HG03045 (cell line): Measurements from ENCODE around the gene HIBCH.
"Not testable (repeated sequence)": the region's sequence is repeated elsewhere in the genome, so short reads cannot be mapped to it uniquely, and the experiment has no call there.

Experiments
- ATAC-seq: cut with Tn5 transposase; IDR thresholded peaks from one replicate; pipeline ENCODE4 v1.9.1; 2021; ENCODE audit warnings: mild to moderate bottlenecking, moderate library complexity; ENCODE audit not compliant: unreplicated experiment

Gene HIBCH

DNA sequence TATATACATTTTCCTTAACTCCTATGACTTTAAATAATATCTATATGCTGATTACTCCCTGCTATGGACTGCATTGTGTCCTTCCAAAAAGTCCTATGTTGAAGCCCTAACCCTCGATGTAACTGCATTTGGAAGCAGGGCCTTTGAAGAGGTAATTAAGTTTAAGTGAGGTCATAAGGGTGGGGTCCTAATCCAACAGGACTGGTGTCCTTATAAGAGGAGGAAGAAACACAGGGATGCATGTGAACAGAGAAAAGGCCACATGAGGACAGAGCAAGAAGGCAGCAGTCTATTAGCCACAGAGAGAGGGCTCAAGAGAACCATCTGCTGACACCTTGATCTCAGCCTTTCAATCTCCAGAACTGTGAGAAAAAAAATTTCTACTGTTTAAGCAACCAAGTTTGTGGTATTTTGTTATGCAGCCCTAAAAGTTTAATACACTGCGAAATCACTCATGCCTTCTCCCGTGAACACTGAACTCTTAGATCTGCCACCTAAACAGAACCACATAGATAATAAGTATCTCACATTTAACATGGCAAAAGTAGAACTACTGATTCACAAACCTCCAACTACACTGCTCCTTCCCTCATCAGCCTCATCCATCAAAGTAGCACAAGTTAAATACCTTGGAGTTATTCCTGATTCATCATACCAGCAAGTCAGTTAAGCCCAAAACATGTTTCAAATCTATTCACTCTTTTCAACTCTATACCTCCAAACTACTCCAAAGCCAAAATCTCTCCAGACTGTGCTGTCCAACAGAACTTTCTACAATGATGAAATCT lies 65.4 kb downstream of the HIBCH start:
- ATAC-seq, result no peak

DNA sequence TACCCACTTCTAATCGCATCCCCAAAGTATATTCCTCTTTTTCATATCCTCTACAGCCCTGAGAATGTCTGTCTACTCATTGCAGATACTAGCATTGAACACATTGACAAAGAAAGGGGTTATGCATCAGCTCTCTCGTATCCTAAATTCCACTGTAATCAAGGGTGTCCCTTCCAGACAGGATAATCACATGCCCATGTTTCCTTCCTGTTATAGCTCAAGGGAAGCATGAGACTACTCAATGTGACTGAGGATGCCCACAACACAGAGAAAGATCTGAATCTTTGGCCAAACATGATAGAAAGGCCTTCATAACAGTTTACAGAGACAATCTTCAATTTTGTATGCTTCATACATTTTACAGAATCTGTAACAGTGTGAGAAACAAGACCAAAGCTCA lies 69.2 kb downstream of the HIBCH start:
- no peak for ATAC-seq

DNA sequence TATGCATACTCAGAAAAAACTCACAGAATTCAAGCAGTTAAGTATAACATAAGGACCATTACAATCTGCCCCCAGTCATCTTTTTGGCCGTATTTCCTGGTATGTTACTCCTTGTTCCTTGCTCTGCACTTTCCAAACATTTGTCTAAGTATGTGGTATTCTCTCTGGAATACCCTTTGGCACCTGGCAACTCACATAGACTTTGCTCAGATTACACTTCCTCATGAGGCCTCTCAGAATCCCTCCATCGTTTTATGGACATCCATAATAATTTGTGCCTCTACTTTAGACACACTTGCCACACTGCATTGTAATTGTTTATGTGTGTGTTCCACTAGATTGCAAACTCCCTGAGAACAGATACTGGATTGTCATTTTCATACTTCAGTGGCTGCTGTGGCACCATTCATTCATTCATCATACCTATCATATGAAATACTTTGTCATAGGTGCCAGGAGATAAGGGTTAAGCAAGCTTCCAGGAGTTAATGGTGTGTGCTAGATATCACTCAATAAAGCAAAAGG lies 84.0 kb downstream of the HIBCH start:
- ATAC-seq, result no peak

DNA sequence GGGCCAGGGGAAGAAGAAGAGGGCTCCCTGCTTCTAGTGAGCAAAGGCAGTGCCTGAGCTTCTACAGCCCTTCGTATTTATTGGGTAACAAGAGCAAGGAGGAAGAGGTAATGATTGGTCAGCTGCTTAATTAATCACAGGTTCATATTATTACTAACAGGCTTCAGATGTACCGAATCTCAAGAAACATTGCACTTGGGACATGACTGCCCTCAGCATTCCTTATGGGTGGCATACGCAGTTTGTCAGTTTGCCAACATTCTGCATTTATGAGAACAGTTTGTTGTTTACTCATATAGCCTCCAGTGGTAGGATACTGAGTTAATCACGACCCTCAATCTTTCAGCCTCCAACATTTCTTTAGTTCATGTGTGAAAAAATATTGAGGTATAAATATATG lies 84.5 kb downstream of the HIBCH start:
- no peak for ATAC-seq

DNA sequence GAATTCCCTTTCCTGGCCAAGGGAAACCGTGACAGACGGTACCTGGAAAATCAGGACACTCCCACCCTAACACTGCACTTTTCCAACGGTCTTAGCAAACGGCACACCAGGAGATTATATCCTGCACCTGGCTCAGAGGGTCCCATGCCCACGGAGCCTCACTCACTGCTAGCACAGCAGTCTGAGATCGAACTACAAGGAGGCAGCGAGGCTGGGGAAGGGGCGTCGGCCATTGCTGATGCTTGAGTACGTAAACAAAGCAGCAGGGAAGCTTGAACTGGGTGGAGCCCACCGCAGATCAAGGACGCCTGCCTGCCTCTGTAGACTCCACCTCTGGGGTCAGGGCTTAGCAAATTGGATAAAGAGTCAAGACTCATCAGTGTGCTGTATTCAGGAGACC lies 95.6 kb downstream of the HIBCH start:
- not testable (repeated sequence) for ATAC-seq

DNA sequence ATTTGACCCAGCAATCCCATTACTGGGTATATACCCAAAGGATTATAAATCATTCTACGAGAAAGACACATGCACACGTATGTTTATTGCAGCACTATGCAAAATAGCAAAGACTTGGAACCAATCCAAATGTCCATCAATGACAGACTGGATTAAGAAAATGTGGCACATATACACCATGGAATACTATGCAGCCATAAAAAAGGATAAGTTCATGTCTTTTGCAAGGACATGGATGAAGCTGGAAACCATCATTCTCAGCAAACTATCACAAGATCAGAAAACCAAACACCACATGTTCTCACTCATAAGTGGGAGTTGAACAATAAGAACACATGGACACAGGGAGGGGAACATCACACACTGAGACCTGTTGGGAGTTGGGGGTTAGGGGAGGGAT lies 96.9 kb downstream of the HIBCH start:
- ATAC-seq, result not testable (repeated sequence)

DNA sequence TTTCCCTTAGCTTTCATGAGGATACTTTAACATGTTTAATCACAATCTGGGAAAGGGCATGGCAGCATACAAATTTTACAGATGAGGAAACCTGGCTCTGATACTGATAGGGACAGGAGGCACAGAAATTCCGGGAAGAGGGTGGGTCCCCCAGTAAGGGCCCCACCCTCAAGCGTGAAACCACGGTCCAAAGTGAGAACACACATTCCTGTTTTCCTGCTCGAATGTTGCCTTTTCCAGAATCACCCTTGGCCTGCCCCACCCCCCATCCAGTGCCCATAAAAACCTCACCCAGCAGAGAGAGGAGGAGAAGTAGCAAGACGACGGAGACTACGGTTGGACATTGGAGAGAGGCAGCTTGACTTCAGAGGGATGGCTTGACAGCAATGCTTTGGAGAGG lies 98.2 kb downstream of the HIBCH start:
- ATAC-seq, result no peak

DNA sequence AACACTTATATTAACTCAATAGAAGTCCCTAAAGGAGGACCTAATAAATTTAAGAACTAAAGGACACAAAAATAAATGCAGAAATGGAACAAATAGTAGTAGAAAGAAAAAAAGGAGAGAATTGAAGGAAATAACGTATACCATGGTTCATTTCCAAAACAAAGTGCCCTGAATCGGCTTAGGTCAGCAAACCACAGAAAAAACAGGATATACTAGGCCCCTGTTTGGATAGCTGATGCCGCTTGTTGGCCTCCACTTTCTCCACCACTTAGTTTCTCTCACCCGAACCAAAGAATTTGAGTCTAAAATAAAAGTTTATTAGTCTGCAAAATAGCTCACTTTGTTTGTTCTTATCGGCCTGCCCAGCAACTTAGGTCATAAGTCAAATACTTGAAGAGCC lies 100.4 kb downstream of the HIBCH start:
- ATAC-seq, result no peak

DNA sequence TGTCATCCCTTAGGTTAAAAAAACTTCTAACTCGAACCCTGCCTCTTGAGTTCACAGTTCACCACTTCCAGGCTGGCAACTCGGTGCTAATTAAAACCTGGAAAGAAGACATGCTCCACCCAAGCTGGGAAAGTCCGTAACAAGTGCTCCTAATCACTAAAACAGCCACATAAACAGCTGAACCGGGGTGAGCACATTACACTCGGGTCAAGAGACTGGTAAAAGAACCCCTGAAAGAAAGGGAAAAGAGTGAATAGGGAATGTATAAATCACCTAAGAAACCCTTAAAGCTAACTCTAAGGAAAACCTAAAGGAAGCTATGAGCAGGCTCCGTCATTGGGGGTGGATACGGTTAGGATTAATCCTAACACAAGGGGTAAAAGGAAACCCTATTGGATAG lies 102.0 kb downstream of the HIBCH start:
- ATAC-seq, result no peak

DNA sequence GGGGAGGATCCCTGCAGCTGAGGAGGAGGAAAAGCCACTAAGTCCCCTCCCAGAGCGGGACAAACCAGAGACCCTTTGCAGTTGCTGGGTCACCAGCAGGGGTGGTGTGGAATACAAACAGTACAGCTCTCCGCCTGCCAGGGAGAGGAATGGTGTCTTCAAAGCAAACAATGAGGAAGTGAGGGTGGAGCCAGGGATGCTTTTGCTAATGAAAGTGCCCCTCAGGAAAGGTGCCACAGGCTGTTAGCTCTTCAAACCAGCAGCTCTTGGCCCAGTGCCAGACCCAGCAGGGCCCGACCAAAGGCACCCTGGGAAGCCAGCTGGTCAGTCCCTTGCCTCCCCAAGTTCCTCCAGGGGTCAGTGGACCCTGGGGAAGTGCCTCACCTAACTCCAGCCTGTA lies 102.8 kb downstream of the HIBCH start:
- no peak for ATAC-seq

DNA sequence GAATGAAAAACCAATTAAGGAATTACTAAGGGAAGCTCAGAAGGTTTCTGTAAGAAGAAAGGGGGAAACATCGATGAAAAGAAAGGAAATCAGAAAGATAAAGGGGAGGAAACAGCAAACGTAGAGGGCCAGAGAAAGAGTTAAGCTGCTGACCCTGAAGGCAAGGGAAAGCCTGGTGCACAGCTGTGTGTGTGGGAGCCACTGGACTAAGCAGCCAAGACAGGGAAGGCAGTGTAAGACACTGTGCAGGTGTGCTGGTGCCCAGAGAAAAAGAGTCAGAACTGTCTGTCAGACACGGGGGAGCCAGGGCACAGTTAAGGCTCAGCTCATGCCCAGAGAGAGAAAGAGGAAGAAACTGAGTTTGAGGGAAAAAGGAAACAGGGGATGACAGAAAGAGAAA lies 104.0 kb downstream of the HIBCH start:
- no peak for ATAC-seq

DNA sequence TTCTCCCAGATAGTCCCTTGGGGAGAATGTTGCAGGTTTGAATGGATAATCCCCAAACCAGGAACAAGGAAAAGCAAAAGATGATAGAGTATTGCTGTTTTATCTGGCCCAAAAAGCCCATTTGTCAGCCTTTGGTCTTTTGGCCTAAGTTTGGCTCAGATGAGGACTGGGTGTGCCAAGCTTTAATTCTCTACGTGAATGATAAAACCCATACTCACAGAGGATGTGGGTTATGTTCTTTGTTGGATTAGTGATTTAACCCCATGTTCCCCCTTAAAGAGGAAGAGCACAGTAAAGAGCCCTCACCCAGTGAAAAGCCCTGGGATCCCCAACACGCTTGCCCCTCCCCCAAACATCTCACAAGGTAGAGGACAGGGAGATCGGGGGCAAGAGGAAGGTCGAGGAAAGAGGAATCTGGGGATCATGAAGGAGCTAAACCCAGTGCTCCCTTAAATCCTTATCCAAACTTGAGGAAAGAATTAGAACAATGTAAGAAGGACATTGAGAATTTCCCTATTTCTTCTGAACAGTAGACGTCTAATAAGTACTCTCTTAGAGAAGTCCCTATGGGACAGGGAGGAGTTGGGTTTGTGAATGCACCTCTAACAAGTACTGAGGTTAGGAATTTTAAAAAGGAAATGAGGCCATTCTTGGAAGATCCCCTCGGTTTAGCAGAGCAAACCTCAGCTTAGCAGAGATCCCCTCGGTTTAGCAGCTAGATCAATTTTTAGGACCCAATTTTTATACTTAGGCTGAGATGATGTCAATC lies 105.0 kb downstream of the HIBCH start:
- no peak for ATAC-seq

DNA sequence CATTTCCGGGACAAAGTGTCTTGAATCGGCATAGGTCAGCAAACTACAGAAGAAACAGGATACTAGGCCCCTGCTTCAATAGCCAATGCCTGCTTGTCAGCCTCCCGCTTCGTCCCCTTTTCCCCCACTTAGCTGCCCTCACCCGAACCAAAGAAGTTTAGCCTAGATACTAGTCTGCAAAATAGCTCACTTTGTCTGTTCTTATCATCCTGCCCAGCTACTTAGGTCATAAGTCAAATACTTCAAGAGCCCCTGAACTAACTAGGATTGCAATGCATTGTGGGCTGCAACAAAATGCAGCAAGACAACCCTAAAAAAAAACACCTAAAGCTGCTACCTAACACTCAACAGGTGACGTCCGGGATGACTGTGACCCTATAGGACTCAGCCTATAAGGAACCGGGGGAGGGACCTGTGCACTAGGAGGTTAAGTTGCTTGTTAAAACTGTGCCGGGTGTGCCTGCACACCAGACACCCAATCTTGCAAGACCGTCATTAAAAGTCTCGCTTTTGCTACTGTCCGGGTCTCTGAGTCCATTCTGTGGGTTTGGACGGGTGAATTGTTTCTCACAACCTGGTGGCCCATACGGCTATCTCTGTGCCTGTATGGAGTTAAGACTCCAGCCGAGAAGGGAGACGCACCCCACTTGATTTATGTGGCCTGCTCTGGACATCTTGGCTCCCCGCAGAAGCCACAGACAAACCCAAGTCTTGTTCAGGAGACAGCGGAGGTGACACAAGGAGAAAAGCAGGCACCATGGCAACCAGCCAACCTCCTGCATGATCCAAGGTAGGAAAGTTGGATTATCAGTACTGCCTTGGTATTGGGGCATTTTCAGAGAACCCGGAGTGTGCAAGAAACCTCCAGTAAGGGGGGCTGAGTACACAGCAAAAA lies 105.9 kb downstream of the HIBCH start:
- ATAC-seq, result no peak

DNA sequence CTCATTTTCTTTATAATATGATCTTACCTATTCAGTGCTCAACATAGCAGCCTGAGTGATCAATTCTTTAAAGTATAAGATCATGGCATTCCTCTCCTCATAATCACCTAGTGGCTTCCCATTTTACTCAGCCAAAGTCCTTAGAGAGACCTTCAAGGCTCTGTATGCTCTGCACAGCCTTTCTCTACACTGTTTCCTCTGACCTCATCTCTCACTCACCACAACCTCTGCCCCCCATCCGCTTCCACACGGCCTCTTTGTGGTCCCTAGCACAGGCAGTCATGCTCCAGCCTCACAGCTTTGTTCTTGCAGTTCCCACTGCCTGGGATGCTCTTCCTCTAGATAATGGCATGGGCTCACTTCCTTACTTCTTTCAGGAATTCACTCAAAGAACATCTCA lies 109.2 kb downstream of the HIBCH start:
- no peak for ATAC-seq

DNA sequence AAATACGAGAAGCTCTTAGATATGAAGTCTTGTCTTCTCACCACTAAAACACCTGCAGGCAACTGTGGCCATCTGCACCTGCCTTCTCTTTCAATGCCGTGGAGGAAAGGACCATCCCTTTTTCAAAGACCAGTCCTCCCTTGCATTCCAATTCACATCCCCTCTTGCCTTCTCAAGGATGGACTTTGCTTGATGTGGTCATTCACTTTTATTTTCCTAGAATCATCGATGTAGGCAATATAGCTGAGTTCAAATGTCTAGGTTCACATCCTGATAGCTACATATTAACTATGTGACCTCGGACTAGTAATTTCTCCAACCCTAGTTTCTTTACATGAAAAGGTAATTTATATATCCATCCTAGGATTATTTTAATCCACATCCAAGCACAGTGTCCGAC lies 110.1 kb downstream of the HIBCH start:
- no peak for ATAC-seq

DNA sequence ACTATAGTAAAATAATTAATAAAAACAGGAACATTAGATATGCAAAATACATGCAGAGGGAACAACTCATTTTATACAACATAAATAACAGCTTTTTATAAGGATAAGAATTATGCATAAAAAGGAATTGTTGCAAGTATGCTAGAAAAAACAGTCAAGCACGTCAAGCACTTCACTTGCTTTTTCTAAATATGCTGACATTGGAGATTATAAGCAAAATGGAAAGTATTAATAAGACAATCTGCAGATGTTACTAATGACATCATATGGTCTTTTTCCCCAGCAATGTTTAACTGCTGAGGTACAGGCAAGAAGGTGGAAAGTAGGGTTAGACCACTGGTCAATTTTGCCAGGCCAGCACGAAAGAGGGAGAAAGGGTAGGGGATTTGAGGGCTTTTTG lies 111.7 kb downstream of the HIBCH start:
- no peak for ATAC-seq

DNA sequence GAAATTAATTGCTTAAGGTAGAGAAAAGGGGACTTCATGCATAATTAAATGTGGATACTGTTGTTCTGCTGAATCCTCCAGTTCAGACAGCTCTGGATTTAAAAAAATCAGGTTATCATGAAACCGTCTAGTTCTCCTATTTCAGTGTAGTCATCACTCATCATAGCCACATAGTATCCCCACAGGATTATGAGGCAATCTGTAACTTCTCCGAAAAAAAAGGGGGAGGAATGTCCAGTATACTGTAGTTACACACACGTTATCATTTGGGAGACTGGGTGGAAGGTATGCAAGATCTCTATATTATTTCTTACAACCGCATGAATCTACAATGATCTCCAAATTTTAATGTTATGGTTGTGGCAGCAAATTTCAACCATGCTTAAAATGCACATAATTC lies 114.0 kb downstream of the HIBCH start:
- no peak for ATAC-seq

DNA sequence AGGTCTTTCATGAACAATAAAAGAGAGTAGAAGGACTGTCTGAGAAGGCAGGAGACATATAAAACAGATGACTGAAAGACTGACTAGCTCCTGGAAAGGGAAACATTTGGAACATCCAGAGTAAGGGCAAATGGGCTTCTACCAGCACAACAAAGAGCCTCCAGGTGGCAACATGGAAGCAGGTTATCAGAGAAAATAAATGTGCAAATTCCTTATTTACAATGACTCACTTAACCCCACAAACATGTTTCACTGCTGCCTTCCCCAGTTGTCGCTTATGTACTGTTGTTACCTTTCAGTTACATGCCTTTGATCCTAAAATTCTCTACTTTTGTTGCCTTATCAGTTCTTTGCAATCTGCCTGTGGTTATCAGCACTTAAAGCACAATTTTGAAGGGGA lies 117.0 kb downstream of the HIBCH start:
- ATAC-seq, result no peak

DNA sequence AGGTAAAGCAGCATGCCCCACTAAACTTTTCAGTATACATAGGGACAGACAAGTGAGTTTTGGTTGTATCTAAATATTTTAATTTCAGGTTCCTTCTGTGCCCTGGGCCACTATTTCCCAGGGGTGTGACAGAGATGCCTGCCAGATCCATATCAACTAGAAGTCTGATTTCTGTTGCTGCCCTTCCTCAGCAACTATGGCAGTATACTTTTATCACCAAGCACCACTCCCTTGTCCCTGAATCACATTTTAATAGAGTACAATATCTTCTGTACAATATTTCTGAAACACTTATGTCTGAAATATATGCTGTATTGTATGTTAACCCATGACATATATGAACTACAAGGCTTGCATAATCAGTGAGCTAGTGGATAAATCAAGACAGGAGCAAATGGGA lies 117.6 kb downstream of the HIBCH start:
- ATAC-seq, result no peak

DNA sequence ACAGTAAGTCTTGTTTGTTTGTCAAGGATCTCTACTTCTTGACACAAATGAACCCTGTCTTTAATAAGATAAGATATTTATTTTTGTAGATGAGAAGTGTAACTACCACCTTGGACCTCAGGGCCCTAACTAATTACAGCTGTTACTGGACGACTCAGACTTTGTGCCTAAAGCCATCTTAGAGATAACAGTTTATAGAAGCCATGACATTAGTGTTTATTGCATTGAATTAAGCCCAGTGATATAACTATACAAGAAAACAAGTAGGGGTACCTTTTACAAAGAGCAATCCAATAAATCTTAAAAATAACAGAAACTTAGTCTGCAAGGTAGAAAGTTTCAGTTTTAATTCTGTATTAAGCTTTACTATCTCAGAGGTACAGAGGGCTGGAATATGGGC lies 119.0 kb downstream of the HIBCH start:
- no peak for ATAC-seq

DNA sequence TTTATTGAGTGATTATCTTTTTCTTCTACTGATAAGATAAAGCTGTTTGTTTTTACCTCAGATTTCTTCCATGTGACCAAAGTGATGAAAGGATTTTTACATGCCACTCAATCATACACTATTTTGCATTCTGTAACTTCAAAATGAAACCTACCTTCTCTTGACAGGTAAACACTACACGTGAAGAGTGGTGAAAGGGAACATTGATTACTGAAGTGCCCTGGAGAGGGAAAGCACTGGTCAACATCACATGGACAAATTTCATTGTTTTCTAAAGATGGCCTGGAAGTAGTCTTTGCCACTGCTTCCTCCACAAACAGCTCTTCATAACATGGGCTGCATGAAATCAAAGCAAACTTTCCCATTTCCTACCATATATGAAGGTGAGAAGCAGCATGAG lies 120.1 kb downstream of the HIBCH start:
- no peak for ATAC-seq
